ENCODE results near the gene HES6. TPM values are rescaled to one million over a fixed set of nuclear protein-coding genes. Genes with fewer than 3 reads are reported as not detected.

HES6 gene, protein sequence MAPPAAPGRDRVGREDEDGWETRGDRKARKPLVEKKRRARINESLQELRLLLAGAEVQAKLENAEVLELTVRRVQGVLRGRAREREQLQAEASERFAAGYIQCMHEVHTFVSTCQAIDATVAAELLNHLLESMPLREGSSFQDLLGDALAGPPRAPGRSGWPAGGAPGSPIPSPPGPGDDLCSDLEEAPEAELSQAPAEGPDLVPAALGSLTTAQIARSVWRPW
- 17.9 and 23.9 TPM in 2 replicates for total RNA-seq (2014; rRNA removed; shearing (Covaris generic); ENCODE audit: low replicate concordance)

DNA sequence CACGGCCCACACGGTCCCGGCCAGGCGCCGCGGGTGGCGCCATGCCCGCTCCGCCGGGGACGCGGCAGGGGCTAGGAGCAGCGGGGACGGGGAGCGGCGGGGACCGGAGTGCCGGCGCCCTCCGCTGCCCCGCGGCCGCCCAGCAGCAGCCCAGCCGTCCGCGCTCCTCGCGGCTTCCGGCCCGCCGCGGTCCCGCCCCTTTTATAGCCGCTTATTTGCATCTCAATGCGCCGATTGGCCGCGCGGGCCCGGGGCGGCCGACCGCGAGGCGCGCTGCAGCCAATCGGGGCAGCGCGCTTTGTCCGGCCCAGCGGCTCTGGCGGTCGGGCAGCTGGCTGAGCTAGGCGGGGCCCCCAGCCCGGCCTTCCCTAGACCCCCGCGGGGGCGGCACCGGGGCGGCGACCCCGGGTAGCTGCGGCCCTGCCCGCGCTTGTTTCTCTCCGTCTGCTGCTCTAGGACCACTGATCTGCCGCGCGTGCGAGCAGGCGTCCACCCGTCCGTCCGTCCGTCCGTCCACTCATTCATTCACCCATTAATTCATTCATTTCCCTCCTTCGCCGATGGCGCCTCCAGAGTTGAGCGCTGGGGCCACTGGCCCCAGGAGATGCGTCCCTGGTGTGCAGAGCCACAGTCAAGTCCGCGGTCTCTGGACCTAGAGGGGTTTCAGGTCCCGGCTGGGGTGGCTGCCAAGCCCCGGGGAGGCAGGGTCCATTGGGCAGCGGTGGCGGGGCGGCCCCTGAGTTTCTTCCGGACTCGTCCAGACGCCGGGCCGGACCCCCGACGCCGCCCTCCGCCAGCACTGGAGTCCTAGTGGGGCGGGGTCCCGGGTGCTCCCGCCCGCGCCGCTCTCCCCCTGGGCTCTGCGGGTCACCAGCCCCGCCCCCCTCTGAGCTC, at the start of gene HES6:
TSS of gene HES6 (minus strand) at position 176 of the 894 bp plus-strand sequence. CDS start at position 43, 133 bp downstream.
- in situ Hi-C loops (cut with HindIII; ENCODE audit: low pct_unique_long_range_greater_than_20kb, low sequenced_read_pairs) = no loop called here
- DNase-seq (ENCODE audit: low read depth) = peak; percentile 82

DNA sequence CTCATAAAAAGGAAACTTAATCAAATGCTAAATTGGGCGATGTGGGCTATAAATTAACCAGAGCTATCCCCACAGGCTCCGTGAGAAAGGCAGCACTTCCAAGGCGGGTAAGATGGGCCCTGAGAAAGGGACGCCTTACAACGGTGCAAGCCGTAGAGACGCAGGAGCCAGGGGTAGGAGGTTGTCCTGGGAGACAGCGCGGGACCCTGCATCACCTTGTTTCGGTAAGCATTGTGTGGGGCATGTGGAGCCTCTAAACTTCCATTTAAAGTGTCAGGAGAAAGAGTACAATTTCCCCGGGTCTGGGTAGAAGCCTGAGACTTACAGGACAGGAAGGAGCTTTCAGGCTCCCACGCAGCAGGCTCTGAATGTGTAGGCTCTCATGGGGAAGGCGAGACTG, 49.7 kb upstream of the HES6 start:
- in situ Hi-C loops (cut with HindIII; ENCODE audit: low pct_unique_long_range_greater_than_20kb, low sequenced_read_pairs) = no loop called here
- no peak for DNase-seq (ENCODE audit: low read depth)

DNA sequence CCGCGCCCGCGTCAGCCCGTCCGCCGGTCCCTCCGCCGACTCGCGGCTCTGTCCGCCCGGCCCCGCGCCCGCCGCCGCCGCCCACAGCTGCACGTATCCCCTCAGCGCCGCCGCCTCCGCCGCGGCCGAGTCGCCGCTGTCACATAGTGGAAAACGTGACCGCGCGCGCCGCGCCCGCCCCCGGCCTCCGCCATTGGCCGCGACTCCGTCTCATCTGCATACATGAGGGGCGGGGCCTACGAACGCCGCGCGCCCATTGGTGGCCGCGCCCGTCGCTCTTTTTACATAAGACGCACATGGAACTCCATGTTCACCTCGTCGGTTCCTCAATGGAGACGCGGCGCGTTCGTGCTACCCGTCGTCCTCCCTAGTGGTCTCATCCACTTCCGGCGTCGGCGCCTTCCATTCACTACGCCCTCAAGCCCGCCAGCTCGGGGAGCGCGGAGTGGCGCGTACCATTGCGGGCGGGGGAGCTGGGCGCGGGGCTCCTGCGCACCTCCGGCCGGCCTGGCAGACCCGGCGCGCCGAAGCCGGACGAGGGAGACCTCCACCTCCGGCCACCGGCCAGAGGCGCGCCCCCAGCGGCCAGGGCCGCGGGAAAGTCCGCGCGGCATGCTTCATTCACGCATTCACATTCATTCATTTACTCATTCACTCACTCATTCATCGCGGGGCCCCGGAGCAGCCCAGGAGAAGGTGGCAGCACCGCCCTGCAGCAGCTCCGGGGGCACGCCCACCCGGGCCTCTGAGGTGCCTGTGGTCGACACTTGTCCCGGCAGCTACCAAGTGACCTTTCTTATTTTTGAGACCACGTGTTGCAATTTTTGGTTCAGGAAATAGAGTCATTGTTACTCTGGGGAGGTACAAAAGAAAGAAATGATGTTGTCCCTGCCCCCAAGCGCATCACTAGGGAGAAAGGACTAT, 49.1 kb upstream of the HES6 start:
- in situ Hi-C loops (cut with HindIII; ENCODE audit: low pct_unique_long_range_greater_than_20kb, low sequenced_read_pairs) = no loop called here
- DNase-seq (ENCODE audit: low read depth) = peak; percentile 93

DNA sequence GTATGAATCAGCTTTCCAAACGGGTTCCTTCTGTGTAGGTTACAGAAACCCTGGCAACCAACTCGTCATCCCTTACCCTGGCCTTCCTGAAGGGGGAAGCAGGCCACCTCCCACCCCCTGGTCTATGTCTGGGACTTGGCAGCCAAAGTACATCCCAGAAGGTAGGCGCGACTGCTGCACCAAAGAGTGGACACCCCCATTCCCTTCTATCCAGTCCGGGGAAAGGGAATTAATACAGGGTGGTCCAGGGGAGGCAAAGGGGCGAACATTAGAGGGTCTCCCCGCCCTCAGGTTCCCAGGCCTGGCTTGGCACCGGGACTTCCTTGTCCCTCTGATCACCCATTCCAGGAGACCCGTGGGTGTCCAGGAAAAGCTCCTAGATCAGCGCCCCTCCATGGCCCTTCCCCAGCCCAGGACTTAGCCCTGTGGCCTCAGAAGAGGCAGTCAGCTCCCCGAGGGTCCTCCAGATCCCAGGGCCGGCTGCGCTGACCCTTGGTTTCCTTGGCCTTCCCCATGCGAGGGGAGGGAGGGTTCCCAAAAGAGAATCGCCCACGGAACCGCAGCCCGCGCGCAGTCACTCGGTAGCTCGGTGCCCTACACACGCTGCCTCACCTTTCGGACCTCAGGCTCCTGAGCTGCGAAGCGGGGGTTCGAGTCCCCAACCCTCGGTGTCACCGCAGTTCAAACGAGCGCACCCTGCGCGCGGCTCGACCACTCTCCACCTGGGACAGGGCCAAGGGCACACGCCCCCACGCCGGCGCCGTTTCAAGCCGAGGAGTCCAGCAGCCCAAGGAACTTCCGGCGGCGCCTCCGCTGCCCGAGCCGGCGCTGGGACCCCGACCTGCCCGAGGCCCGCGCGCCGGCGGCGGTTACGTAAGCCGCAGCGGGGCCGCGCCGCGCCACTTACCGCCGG, 48.2 kb upstream of the HES6 start, which contains the start of gene PER2:
TSS of gene PER2 (minus strand) at position 874 of the 913 bp plus-strand sequence. CDS start 10,674 bp downstream, outside the sequence.
- in situ Hi-C loops (cut with HindIII; ENCODE audit: low pct_unique_long_range_greater_than_20kb, low sequenced_read_pairs) = no loop called here
- DNase-seq (ENCODE audit: low read depth) = peak; percentile 74

DNA sequence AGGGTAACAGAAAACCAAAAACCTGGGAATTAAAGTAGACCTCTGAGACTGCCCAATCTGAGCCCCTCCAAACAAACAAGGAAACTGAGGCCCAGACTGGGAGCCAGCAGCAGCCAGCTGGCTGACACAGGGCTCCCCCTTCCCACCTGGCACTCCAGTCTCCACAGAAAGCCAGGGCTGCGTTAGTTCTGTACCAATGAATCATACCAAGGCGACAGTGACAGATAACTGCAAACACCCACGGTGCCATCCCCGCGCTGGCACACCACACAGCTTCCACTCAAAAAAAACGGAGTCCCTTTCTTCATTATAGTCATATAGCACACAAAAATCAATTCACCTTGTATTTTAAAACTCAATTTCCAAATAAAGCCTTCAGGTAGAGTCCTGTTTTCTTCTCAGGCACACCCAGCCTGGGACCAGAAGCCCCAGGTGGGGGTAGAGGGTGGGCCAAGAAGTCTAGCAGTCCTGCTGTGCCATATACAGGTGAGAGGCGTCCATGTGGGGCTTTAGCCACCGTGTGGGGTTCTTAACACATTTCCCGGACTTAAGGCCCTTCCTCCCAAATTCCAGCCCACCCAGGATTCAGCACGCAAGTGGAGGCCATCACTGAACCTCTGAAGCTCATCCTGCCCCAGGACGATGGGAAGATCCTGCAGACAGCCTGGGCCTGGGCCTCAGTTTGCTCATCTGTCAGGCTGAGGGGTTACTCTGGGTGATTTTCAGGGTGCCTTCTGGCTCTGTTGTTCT, 47.3 kb upstream of the HES6 start:
- in situ Hi-C loops (cut with HindIII; ENCODE audit: low pct_unique_long_range_greater_than_20kb, low sequenced_read_pairs) = no loop called here
- no peak for DNase-seq (ENCODE audit: low read depth)

DNA sequence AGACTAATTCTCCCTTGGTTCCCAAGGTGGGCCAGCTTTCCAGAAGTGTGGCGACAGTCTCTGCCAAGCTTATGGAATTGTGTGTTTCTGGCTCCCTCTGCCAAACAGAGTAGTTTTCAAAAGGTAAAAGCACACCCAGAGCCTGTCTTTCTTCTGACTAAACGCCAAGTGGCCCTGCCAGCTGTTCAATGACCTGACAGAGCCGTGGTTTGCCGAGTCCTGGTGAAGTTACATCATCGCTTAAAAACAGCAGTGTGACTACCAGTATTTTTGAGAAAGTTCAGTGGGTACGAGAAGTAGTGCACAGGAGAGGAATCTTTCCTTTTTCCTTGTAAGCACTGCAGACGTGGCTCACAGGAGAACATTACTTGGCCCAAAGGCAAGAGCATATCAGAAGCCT, 46.7 kb upstream of the HES6 start:
- in situ Hi-C loops (cut with HindIII; ENCODE audit: low pct_unique_long_range_greater_than_20kb, low sequenced_read_pairs) = no loop called here
- peak; percentile 21 for DNase-seq (ENCODE audit: low read depth)

DNA sequence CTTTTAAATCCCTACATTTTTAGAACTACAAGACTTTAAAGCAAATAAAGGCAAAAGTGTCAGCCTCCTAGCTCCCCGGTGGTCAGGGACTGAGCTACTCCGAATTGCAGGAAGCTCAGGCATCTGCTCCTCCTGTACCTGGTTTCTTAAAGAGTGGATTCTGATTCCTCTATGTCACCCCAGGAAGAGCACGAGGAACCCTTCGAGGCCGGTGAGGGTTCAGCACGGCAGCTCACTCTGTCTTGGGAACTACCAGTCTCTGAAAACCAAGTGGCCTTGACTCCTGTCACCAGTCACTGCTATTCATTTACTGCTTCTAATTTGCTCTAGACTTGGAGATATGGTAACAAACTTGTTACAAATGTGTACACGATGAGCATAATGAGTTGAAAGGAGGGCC, 46.3 kb upstream of the HES6 start:
- in situ Hi-C loops (cut with HindIII; ENCODE audit: low pct_unique_long_range_greater_than_20kb, low sequenced_read_pairs) = no loop called here
- DNase-seq (ENCODE audit: low read depth) = no peak

DNA sequence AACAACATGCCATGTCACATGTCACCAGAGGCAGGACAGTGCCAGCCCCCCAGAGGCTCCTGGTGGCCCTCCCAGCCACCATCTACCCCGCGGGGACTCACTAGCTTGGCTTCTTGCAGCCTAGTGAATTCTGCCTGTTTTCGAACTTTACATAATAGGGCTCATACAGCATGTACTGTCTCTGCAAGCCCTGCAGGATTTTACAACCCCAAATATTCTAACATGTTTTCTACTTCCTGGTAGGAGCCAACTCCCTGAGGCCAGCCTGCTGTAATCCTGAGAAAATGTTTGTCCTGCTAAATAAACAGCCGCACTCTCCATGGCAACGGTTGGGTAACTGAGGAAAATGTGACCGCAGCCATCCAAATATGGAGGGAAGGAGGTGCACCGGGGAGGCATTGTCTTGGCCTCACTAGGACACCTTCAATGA, 45.8 kb upstream of the HES6 start:
- peak; percentile 87 for DNase-seq (ENCODE audit: low read depth)
- in situ Hi-C loops (cut with HindIII; ENCODE audit: low pct_unique_long_range_greater_than_20kb, low sequenced_read_pairs) = no loop called here

DNA sequence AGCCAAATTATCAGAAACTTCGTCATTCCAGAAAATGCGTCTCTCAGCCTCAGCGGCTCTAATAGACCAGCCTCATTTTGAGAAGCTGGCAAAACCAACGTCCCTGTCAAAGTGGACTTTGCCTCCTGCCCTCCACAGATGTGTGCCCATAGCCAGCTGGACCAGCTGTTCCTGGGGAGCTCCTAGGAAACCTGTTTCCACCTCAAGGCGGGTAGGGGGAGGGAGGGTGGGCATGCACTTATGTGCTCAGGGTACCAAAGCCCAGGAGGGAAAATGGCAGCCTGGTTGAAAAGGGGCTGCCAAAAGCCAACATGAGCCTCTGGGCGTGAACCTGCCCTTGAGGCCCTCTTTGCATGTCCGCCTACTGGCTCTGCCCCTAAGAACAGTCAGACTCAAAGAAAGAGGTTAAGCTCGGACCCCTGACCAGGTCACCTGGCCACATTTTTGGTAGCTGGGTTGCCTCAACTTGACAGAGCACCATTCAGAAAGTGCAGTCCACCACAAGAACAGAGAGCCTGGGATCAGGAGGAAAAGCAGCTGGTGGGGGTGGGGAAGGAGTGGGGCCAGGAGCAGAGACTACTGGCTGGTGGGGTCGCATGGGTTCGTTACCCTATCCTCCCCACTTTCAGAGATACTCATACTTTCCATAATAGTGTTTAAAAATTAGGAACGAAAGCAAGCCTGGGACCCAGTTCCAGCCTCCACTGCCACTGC, 45.1 kb upstream of the HES6 start:
- in situ Hi-C loops (cut with HindIII; ENCODE audit: low pct_unique_long_range_greater_than_20kb, low sequenced_read_pairs) = no loop called here
- DNase-seq (ENCODE audit: low read depth) = no peak

DNA sequence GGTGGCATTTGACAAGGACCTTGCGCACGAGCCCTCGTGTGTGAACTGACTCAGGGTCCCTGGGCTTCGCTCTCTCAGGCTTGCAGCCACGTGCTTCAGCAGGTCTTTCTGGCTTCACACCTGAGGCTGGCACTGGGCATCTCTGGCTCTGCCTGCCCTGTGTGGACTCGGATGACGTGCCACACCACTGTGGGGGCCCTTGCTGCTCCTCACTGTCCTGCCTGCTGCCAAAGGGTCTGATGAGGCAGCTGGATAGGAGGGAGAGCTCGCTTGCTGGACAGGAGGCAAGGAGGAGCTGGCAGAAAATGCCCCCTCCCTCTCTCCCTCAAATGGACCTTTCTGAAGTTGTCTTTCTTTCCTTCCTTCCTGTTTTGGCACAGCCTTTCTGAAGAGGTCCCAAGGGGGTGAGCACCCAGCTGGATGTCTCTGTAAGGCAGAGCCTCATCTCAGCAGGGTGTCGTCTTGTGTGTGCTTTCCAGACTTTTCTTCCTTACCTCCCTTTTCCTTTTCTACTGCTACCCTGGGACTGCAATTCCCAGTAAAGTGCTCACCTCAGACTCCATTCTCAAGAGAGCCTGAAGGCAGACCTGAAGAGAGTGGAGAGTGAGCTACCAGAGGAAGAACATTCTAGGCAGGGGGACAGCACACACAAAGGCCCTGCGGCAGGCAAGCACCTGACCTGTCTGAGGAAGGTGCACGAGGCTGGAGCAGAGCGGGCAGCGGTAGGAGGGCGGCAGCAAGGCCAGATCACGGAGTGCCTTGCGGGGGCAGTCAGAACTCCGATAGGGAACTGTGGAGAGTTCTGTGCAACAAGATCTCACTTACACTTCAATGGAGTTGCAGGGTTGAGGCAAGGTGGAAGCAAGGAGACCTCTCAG, 43.3 kb upstream of the HES6 start:
- in situ Hi-C loops (cut with HindIII; ENCODE audit: low pct_unique_long_range_greater_than_20kb, low sequenced_read_pairs) = no loop called here
- DNase-seq (ENCODE audit: low read depth) = no peak

DNA sequence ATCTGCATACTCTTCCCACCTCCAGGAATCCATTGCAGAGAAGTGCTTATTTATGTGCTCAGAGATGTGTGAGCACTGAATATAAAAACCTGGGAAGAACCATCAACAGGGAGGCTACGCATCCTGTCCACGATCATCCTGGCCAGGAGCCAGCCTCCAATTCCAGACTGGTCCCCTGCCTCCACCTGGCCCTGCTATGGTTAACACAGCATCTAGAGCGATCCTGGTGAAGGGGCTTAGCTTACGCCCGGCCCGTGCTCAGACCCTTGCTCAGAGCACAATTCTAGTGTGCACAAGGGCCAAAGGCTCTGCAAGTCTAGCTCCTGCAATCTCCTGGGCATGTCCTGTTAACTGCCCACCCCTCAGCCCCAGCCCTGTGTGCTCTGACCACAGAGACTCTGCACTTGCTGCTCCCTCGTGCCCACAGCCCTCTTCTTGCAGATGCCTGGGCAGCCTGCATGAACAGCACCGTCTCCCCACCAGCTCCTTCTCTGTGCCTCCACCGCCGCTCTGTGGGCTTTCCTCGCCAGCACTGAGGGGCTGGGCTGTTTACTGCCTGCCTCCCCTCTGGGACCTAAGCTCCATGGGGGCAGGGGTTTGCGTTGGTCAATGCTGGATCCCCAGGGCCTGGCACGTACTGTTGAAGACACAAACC, 42.1 kb upstream of the HES6 start:
- DNase-seq (ENCODE audit: low read depth) = no peak
- in situ Hi-C loops (cut with HindIII; ENCODE audit: low pct_unique_long_range_greater_than_20kb, low sequenced_read_pairs) = no loop called here

DNA sequence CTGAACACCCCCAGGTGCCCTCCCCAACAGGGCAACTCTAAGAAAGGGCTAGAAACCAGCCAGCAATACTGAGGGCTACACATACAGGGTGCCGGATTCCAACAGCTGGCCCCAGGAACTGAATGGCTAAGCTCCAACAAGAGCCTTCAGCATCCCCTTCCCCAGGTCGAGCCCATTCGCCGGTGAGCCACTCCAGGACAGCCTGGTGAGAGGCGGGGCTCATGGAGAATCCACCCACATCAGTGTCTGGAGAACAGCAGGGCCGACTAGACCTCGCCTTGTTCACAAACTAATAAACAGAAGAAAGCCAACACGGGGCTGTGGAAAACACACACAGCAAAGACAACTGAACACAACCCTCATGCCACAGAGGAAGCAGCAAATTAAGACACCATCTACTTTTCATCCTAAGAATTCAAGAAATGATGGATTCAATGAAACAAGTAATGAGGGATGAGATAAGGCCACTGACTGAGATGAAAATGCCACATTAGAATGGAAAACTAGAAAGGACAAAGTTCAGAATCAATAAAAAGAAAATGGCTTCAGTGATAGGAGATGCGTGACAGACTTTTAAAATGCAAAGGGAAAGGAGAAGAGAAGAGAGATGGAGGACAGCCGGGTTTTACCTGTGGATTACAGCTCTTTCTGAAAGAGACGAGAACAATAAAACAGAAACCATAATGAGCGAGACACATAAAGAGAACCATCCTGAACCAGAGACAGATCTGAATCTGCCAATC, 40.4 kb upstream of the HES6 start:
- DNase-seq (ENCODE audit: low read depth) = no peak
- in situ Hi-C loops (cut with HindIII; ENCODE audit: low pct_unique_long_range_greater_than_20kb, low sequenced_read_pairs) = no loop called here

DNA sequence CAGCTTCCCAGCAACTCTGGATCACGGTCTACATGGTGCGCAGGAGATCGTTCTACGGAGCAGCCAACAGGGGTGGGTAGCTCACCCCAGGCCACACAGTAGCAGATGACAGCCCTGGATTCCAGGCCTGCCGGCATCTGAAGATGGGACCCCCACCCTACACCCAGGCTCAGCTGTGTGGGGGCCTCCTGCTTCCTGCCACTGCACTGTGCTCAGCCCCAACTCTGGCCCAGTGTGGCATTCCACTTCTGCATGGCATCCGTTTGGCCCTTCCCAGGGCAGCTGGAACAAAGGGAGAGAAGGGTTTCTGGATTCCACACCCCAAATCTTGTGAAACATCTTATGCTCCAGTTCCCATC, 39.5 kb upstream of the HES6 start:
- in situ Hi-C loops (cut with HindIII; ENCODE audit: low pct_unique_long_range_greater_than_20kb, low sequenced_read_pairs) = no loop called here
- no peak for DNase-seq (ENCODE audit: low read depth)

DNA sequence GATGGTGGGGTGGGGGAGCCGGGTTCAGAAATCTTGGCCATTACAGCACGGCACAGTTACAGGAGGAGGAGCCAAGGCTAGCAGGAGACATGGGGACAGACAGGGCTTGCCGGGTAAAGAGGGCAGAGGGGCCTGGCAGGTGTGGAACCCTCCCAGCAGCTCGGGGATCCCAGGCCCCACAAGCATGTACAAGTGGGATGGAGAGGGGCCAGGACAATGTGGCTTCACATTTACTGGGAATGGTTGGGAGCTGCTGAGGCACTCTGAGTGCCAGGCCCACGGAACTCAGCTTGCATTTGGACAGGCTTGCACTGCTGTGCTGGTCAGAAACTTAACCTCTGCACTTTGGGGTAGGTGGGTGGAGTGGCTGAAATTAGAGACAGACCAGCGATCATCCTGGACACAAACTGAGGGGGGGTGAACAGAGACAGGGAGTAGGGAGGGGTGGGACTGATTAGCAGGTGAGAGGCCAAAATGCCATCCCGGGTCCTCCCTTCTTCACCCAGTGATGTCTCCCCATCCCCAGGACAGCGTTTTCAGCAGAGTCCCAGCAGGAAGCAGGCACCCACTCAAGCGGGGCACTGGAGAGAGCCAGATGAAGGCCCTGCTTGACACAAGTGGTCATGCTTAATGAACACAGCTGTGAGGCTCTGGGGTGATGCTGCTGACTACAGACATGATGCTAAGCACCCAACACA, 38.9 kb upstream of the HES6 start:
- in situ Hi-C loops (cut with HindIII; ENCODE audit: low pct_unique_long_range_greater_than_20kb, low sequenced_read_pairs) = no loop called here
- DNase-seq (ENCODE audit: low read depth) = no peak

Data from Caki2 (cell line).